Activated CD8-positive, alpha-beta memory T cell treated with anti-CD3 and anti-CD28 coated beads for 24 hours (primary cell): ENCODE results near the gene PGAM5.
A peak's percentile ranks its signal among the peaks of the same experiment; 100 is the strongest.
"Not testable (repeated sequence)": the region's sequence is repeated elsewhere in the genome, so short reads cannot be mapped to it uniquely, and the experiment has no call there.

Experiments used
- DNase-seq: peaks from one replicate; pipeline ENCODE4 v3.0.0-alpha.2; 2020

Gene PGAM5

DNA sequence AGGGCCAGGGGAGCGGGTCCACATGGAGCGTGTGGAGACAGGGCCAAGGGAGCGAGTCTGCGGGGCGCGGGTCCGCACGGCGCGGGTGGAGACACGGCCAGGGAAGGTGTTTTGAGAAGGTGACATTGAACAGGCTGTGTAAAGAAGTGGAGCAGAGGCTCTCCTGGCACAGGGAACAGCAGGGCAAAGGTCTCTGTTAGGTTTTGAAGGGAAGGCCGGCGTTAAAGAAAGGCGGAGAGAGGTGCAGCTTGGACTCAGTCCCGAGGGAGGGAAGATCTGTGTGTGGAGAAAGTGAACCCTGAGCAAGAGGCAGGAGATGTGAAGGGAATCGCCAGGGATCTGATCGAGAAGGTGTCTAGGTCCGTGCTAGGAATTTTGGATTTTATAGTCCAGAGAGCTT, 21.4 kb upstream of the PGAM5 start:
- no peak for DNase-seq

DNA sequence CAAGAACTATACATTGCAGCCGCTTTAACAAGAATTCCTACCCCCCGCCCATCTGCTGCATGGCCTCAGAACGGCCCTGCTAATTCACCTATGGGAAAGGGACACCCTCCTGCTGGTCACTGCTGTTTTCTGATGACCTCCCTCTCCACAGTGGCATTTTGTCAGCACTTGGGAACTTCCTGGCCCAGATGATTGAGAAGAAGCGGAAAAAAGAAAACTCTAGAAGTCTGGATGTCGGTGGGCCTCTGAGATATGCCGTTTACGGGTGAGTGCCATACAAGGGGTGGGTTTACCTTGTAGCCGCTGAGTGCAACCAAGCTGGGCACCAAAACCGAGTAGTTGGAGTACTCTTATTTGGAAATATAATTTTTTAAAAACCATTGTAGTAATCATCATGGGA, 20.5 kb upstream of the PGAM5 start:
- DNase-seq = no peak

DNA sequence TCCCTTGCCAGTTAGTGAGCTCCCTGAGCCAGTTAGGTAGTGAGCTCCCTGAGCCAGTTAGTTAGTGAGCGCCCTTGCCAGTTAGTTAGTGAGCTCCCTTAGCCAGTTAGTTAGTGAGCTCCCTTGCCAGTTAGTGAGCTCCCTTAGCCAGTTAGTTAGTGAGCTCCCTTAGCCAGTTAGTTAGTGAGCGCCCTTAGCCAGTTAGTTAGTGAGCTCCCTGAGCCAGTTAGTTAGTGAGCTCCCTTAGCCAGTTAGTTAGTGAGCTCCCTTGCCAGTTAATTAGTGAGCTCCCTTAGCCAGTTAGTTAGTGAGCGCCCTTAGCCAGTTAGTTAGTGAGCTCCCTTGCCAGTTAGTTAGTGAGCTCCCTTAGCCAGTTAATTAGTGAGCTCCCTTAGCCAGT, 18.6 kb upstream of the PGAM5 start:
- not testable (repeated sequence) for DNase-seq

DNA sequence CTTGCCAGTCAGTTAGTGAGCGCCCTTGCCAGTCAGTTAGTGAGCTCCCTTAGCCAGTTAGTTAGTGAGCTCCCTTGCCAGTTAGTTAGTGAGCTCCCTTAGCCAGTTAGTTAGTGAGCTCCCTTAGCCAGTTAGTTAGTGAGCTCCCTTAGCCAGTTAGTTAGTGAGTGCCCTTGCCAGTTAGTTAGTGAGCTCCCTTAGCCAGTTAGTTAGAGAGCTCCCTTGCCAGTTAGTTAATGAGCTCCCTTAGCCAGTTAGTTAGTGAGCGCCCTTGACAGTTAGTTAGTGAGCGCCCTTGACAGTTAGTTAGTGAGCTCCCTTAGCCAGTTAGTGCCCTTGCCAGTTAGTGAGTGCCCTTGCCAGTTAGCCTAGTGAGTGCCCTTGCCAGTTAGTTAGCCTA, 15.8 kb upstream of the PGAM5 start:
- not testable (repeated sequence) for DNase-seq

DNA sequence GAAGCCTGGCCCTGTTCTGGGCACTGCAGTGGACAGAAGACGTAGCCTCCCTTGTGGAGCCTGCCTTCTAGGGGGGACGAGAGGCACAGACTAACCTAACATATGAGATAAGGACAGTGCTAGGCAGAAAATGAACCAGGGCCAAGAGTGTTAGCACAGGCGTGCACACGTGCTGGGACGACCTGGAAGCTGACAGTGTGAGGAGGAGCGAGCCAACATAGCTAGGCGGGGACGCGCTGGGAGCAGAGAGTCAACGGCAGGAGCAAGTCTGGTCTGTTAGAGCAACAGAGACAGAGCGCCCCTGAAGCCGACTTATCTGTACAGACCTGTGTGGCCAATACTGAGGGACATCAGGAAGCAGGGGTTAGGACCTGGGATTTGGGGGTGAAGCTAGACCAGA, 15.2 kb upstream of the PGAM5 start:
- no peak for DNase-seq

DNA sequence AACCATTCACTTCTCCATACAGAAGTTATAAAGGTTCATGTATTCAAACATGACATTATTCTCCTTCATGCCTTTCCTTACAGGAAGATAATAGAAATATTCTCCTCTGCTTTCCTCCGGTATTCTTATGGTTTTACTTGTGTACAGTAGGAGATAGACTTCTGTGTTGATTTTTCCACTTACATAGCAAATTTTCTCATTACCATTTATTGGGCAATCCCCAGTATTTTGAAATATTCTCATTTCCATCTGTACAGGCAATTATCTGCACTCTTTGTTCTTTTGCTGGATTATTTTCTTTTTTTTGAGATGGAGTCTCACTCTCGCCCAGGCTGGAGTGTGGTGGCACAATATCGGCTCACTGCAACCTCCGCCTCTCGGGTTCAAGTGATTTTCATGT, 12.3 kb upstream of the PGAM5 start:
- no peak for DNase-seq

DNA sequence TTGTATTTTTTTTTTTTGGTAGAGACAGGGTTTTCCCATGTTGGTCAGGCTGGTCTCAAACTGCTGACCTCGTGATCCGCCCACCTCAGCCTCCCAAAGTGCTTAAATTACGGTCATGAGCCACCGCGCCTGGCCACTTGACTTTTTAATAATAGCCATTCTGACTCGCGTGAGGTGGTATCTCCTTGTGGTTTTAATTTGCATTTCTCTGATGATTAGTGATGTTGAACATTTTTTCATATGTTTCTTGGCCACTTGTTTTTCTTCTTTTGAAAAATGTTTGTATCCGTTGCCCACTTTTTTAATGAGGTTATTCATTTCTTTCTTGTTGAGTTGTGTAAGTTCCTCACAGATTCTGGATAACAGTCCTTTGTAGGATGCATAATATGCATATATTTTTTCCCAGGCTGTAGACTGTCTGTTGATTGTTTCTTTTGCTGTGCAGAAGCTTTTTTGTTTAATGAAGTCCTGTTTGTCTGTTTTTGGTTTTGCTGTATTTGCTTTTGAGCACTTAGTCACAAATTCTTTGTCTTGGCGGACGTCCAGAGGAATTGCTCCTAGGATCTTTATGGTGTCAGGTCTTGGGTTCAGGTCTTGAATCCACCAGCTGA, 10.3 kb upstream of the PGAM5 start:
- no peak for DNase-seq

DNA sequence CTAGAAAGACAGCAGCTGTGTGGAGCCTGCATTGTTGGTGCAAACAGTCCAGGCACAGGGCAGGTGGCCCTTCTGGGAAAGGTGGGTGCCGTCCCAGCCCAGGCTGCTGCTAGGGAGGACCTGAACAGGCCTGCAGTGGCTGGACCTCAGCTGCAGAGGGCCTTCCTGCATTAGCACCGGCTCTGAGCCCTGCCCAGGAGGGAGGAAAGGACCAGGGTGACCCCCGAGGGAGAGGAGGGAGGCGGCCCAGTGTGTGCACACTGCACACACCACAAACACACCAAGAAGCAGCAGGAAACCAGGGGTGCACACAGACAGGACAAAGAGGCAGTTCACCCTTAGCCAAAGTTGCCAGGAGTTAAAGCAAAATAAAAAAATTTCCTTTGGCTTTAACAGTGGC, 8.0 kb upstream of the PGAM5 start:
- no peak for DNase-seq

DNA sequence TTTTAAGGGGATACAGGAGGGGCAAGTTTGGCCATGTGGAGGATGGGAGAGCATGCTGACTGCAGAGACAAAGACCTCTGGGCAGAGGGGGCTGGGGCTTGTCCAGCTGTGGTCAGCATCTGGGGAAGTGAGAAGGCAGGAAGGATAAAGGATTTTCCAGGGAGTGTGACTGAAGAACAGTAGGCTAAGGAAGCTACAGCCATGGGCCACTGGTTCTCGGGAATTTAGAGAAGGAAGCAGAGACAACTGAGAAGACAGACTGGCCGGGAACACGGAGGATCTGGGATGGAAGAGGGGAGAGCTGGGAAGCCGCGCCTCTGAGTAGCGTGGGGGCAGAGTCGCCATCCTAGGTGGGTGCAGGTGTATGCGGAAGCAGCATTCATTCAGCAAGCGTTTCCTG, 7.0 kb upstream of the PGAM5 start:
- DNase-seq = no peak

DNA sequence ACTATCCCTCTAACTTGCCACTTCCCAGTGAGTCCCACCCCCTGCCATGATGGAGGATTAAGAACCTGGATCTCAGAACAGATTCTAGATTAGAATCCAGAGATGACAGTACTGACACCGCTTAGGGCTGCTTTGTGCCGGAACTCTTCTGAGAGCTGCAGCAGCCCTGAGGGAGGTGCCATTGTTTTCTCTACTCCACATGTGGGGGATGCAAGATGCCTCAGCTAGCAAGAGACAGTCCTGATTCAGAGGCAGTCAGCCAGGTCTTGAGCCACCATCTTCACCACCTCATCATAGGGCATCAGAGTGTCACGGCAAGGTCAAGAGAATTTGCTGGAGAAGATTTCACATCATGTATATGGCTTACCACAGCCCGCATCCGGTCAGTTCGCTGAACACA, 3.4 kb upstream of the PGAM5 start:
- no peak for DNase-seq

DNA sequence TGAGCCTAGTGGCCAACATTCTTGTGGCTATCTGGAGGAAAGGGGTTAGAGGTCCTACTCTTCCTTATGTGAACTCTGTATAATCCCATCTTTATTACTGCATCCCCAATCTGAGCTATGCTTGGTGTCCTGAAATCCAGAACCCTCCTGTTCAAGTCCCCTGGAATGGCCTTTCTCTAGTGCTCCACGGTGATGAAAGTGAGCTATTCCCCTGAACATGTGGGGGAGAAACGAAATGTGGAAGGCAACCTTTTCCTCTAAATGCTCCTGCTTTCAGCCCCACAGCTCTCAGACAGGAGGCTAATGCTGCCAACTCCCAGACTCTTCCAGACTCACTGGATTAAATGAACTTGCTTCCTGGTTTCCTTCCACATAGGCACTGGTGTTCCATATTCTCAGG, 2.5 kb upstream of the PGAM5 start:
- no peak for DNase-seq

DNA sequence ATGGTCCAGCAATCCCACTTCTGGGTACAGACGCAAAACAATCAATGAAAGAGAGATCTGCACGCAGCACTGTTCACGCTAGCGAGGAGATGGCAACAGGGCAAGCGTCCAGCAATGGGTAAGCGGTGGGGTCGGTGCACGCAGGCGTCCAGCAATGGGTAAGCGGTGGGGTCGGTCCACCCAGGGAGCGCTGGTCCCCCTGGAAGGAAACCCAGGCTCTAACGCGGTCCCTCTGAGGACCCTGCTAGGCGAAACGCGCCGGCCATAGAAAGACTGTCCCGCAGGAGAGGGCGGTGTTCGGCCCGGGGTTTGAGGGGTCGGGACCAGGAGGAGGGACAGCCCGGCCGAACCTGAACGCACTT, 618 bp upstream of the PGAM5 start:
- DNase-seq = no peak

DNA sequence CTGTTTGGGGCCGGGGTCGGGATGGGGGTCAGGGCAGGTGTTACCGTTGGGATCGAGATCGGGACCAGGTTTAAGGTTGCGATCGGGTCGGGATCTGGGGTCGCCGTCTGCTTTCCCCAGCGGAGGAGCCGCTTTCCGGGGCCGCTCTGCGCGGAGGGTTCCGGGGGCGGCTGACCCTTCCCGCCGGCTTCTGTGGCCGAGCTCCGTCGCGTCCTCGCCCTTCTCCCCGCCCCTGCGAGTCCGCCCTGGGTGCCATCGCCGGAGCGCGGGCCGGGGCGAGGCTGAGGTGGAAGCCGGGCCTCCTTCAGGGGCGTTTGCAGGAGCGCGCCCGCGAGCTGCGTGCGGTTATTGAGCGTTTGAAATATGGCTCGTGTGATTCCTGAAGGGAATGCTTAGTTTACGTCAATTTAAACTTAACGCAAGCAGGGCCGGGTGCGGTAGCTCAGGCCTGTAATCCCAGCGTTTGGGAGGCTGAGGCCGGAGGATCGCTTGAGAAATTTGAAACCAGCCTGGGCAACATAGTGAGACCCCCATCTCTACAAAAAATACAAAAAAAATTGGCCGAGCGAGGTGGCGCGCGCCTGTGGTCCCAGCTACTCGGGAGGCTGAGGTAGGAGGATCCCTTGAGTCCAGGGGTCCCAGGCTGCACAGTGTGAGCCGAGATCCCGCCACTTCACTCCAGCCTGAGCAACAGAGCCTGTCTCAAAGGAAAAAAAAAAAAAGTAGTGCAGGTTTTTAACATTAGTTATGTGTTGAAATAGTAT, 620 bp downstream of the PGAM5 start:
- peak; percentile 76 for DNase-seq

DNA sequence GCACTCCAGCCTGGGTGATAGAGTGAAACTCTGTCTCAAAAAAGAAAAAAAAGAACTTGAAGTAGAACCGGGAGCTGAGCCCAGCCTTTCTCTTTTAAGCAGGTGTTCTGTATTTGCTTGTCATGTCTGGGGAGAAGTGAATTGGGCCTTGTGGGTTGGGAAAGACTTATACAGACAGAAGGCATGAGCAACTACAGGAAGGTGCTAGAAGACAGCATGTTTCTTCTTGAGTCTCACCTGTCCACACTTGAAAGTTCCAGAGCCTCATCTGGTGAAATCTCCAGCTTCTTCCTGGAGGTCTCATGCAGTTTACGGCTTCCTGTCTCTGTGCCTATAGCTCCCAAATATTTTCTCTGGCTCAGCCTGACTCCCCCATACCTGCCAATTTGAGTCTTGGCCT, 2.5 kb downstream of the PGAM5 start:
- no peak for DNase-seq

DNA sequence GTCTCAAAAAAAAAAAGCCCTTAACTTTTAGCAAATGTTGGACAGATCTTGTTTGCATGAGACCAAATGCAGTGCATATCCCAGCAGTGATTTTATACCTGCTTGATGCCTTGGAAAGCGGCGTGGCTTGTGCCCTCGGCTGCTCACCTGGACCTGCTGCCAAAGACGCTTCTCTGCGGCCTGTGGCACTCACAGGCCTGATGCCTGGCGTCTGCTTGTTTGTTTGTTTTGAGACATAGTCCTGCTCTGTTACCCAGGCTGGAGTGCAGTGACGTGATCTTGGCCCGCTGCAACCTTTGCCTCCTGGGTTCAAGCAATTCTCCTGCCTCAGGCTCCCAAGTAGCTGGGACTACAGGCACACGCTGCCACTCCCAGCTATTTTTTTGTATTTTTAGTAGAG, 5.2 kb downstream of the PGAM5 start:
- DNase-seq = no peak

DNA sequence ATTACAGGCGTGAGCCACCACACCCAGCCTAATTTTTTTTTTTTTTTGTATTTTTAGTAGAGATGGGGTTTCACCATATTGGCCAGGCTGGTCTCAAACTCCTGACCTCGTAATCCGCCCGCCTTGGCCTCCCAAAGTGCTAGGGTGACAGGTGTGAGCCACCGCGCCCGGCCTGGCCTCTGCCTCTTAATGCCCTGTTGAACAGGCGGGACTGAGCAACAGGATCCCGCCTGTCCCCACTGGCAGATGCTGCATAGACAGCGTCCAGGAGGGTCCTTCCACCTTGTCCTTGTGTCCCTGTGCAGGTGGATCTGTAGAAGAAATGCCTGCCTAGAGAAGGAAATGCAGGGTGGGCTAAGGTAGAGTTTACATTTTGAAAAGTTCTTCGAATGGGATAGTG, 5.7 kb downstream of the PGAM5 start:
- no peak for DNase-seq

DNA sequence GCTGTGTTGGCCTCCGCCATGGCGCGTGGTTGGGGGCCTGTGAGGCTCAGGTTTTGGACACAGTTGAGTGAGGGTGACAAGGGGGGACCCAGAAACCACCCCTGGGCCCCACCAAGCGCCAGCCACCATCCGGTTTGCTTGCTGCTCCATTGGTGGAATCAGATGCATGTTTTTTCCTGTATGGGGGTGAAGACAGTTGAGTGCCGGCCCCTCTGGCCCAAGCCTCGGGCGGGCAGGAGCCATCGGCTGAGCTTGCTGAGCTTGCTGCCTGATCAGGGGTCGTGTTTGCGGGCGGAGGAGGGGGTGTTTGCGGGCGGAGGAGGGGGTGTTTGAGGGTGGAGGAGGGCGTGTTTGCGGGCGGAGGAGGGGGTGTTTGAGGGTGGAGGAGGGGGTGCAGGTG, 6.4 kb downstream of the PGAM5 start:
- DNase-seq = no peak

DNA sequence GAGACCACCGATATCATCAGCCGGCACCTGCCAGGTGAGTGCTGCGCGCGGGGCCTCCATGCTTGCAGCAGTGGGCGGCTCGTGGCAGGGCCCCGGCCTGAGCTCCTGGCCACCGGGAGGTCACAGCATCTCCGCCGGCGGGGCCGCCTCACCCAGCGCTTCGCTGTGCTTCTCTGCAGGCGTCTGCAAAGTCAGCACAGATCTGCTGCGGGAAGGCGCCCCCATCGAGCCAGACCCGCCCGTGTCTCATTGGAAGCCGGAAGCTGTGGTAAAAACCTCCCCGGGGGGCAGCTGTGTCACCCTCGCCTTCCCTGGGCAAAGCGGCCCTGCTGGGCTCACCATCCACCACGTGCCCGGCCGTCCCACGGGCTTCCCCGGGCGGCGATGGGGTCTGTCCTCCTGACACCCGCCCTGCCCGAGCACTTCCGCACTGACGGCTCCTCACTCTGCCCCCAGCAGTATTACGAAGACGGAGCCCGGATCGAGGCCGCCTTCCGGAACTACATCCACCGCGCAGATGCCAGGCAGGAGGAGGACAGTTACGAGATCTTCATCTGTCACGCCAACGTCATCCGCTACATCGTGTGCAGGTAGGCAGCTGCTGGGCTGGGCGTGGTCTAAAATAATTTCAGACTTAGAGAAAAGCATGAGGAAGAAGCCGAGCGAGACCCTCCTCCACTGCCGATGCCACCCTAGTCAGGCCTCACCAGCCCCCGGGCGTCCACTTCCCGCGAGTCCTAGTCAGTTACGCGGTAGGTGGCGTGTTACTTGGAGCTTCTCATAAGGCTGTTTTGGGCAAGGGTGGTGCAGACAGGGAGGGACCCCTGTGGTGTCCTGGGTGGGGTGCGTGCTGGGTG, 7.1 kb downstream of the PGAM5 start:
- DNase-seq = no peak

DNA sequence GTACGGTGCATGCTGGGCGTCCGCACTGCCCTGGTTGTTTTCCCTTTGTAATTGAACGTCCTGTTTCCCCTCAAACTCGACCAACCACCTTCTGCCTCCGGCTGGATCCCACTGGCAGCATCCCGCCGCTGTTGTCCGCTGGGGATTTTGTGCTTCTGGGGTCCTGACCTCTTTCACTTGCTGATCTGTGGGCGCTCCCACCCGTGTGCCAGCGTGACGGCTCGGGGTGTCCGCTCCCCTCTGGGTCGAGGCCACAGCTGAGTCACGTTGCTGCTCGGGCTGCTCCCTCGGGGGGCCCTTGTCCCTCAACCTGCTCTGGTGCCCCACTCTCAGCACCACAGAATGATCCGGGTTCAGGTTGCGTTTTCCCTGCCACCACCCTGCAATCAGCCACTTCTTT, 8.0 kb downstream of the PGAM5 start:
- no peak for DNase-seq

DNA sequence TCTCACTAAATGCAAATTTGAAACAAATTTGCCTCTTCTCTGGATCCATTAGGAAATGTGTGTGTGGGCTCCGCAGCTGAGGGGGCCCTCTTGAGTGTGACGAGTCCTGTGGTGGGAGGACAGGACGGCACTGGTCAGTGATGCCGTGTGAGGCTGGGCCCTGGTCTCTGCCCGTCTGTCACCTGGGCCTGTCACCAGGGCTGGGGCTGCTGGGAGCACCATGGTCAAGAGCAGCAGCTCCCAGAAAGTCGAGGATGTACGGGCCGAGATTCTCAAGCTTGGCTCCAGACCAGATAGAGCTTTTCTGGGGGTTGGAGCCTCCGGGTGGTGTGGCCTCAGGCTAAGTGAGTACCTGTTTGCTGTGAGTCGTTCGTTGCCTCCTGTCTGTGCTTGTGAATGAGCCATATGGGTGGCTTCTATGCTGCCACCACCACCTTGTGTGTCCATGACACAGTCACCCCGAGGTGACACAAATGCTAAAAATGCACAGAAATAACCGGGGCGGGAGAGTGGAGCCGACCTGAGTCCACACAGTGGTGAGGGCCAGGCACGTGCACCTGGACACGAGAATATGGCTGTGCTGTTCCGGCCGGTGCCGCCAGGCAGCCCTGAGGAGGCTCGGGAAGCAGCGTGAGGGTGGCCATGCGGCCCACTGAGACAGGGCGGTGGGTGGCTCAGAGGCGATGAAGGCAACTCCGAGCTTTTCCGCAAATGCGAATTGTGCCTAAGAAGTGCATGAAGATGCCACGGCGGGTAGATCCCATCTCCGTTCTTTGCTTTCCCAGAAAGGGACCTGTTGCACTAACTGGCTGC, 8.7 kb downstream of the PGAM5 start:
- DNase-seq = no peak

DNA sequence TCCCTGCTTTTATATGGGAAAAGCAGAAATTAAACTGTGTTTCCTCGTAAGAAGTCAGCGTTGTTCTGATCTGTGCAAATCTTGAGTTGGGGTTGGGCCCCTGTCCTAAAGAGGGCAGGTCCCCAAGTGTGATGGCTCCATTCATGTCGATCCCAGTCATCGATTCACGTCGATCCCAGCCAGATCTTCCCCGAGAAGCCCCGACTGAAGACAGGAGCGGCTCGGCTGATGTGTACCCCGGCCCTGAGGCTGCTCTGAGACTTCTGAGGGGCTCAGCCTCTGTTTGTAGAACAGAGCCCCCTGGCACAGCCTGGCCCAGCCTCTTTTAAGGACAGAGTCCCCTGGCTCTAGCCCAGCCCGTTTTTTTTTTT, 9.3 kb downstream of the PGAM5 start:
- no peak for DNase-seq

DNA sequence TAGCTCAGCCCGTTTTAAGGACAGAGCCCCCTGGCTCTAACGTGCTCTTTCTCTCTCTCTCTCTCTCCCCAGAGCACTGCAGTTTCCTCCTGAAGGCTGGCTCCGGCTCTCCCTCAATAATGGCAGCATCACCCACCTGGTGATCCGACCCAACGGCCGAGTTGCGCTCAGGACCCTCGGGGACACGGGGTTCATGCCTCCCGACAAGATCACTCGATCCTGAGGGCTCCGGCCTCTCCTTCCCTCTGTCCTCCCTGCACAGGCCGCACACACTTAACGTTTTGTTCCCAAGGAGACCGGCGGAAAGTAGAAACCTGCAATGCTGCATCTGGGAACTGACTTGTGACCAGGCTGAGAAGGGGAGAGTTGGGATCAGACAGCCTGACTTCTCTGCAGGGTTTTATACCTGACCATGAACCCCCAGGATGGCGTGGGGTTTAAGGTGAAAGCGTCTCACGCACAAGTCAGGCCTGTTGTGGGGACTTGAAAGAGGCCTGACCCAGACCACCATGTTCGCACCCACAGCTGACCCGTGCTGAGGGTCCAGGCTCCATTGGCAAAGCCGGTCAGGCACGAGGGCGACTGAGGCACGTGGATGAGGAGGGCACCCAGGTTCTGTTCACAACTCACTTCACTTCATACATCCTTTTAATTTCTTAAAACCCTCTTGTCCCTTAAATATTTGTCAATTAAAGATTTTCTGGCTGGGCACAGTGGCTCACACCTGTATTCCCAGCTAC, 10.1 kb downstream of the PGAM5 start:
- DNase-seq = no peak
